ENCODE data around the gene FOXS1. TPM values are rescaled to one million over a fixed set of nuclear protein-coding genes. Genes with fewer than 3 reads are reported as not detected.

Gene FOXS1
- total and polyA plus RNA-seq, 9 donors: 0.40 to 5.0 (median 0.69) TPM; not detected in 2

- 22 to 34% (median 27%) methylated on average over 44 to 45 of the region's 45 CpGs for WGBS, 3 donors
- H3K27me3 ChIP-seq: no peaks in the 10 kb centered on the region
- no peak for TF ChIP-seq POLR2A (IDR thresholded peaks at IDR 0.05)
- TF ChIP-seq CTCF (IDR thresholded peaks at IDR 0.05): no peak
- TF ChIP-seq EP300 (IDR thresholded peaks at IDR 0.05): no peak
- DNase-seq: no peak
- H3K4me3 ChIP-seq: no peak overlapping the region
- intact Hi-C loops (cut with DNase I): no loop called here
- H3K36me3 ChIP-seq: no peaks in the 10 kb centered on the region
- no peak overlapping the region for H3K27ac ChIP-seq
- peaks cover 9% of the 10 kb centered on the region for H3K4me1 ChIP-seq (ENCODE audit: insufficient read depth)
- H3K9me3 ChIP-seq: no peaks in the 10 kb centered on the region
Observed at GRCh38 chr20:31849306-31849930, 4.0 kb upstream of the FOXS1 start.

- no peaks in the 10 kb centered on the region for H3K36me3 ChIP-seq
- no peak for TF ChIP-seq CTCF (IDR thresholded peaks at IDR 0.05)
- TF ChIP-seq EP300 (IDR thresholded peaks at IDR 0.05): no peak
- no peak for TF ChIP-seq POLR2A (IDR thresholded peaks at IDR 0.05)
- no peaks in the 10 kb centered on the region for H3K27me3 ChIP-seq
- 87 to 94% (median 93%) methylated on average over 32 of the region's 32 CpGs for WGBS, 3 donors
- no peak overlapping the region for H3K27ac ChIP-seq
- no peak overlapping the region for H3K4me3 ChIP-seq
- peaks cover 17% of the 10 kb centered on the region for H3K4me1 ChIP-seq (ENCODE audit: insufficient read depth)
- no peak for DNase-seq
- no peaks in the 10 kb centered on the region for H3K9me3 ChIP-seq
- intact Hi-C loops (cut with DNase I): no loop called here
Observed at GRCh38 chr20:31848088-31848999, 2.9 kb upstream of the FOXS1 start.

GRCh38 chr20:31846793-31847138, 1.4 kb upstream of the FOXS1 start:
- no peak for TF ChIP-seq CTCF (IDR thresholded peaks at IDR 0.05)
- no peak for TF ChIP-seq EP300 (IDR thresholded peaks at IDR 0.05)
- no peak for TF ChIP-seq POLR2A (IDR thresholded peaks at IDR 0.05)
- intact Hi-C loops (cut with DNase I): no loop called here
- no peaks in the 10 kb centered on the region for H3K9me3 ChIP-seq
- no peak overlapping the region for H3K27ac ChIP-seq
- peaks cover 29% of the 10 kb centered on the region for H3K4me1 ChIP-seq (ENCODE audit: insufficient read depth)
- DNase-seq: no peak
- 79 to 86% (median 79%) methylated on average over 3 of the region's 3 CpGs for WGBS, 3 donors
- no peak overlapping the region for H3K4me3 ChIP-seq
- H3K36me3 ChIP-seq: no peaks in the 10 kb centered on the region
- no peaks in the 10 kb centered on the region for H3K27me3 ChIP-seq

- intact Hi-C loops (cut with DNase I): no loop called here
- DNase-seq: no peak
Observed at GRCh38 chr20:31844737-31845299, 586 bp downstream of the FOXS1 start.

More at GRCh38 chr20:31844737-31845299, 586 bp downstream of the FOXS1 start:
- Histone ChIP-seq H3K9me3 (no peaks in the 10 kb centered on the region), H3K4me3 (no peak overlapping the region), H3K36me3 (no peaks in the 10 kb centered on the region), H3K4me1 (ENCODE audit: insufficient read depth) (peaks cover 37% of the 10 kb centered on the region), H3K27me3 (no peaks in the 10 kb centered on the region), H3K27ac (peak overlapping the region in 1 of 2 donors; percentile 21)
- no peak for TF ChIP-seq CTCF (IDR thresholded peaks at IDR 0.05)
- TF ChIP-seq POLR2A (IDR thresholded peaks at IDR 0.05): no peak
- no peak for TF ChIP-seq EP300 (IDR thresholded peaks at IDR 0.05)
- WGBS, 3 donors: 59 to 75% (median 70%) methylated on average over 28 of the region's 28 CpGs
